Measurements from ENCODE around the gene CHAC1.

CHAC1 gene

DNA sequence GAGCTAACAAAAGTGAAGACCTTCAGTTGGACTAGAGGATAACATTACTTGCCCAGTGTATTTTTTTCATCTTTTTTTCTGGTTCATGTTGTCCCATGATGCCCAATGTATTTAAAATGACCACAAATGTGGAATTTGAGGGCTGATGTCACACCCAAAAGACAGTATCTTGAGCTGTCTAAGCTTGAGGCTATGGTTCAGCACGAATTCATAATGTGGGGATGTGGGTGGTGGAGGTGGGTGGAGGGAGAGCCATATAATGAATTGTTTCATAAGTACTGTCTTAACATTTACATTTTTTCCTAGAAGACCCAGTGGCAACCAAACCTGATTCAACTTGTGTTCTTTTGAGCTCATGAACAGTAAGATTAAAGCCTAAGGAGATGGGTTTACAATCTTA, 37.5 kb downstream of the CHAC1 start:
- no peak for DNase-seq

DNA sequence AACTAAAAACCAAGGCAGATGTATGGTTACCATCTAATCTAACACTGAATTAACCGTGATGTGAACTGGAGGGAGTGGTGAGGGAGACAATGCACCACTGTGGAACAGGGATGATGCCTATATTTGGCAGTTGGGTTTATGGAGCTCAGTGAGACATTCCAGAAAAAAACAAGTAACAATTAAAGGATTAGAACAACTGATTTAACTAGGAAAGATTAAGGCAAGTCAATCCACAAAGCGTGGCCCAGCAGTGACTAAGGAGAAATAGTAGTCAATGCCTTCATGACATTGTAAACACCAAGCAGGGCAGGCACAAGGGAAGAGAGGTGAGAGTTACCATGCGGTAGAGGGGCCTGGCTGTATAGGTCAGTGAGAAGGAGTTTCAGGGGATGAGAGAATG, 38.1 kb downstream of the CHAC1 start:
- DNase-seq: no peak

DNA sequence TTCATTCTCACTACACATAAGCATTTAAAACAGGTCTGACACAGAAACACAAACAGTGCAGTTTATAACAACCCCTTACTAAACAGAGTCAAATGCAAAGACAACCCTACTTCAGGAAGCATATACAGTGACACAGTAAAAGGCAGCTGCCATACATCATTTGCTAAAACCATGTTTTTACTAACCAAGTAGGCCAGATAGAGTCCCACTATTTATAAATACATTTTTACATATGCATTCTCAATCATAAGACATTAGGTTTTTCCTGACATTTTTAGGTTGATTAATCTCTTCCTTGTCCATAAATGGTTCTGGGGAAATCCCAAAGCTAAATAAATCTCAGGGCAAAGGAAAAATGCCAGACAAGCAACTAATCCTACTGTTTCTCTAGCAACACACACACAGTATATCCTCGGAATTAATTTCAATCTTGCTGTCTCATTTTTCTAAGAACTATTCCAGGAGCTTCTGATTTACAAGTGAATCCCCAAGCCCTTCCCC, 39.0 kb downstream of the CHAC1 start:
- DNase-seq: no peak

DNA sequence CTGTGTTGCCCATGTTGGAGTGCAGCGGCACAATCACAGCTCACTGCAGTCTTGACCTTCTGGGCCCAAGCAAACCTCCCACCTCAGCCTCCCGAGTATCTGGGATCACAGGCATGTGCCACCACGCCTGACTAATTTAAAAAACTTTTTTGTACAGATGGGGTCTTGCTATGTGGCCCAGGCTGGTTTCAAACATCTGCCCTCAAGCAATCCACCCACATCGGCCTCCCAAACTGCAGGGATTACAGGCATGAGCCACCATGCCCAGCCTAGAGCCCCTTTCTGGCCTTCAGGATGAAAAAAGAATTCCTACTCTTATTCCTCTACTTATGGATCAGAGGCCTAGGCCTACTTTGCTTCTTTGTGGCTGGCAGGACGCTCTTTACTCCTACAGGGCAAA, 39.6 kb downstream of the CHAC1 start:
- no peak for DNase-seq

DNA sequence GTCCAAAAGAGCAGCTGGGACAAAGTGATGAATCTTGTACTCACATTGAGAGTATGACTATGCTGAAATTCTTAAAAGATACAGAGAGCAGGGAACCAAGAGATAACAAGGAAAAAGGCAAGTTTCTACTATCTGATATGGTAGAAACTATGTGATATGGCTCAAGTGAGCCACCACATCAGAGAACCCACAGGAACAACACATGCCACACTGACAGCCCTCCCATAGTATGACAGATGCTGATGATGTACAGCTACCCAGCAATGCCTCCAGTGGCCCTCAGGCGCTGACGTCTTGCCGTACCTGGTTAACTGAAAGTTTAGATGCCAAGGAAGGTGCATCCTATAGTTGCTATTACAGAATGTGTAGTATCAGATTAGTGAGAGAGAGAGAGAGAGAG, 42.4 kb downstream of the CHAC1 start:
- no peak for DNase-seq

DNA sequence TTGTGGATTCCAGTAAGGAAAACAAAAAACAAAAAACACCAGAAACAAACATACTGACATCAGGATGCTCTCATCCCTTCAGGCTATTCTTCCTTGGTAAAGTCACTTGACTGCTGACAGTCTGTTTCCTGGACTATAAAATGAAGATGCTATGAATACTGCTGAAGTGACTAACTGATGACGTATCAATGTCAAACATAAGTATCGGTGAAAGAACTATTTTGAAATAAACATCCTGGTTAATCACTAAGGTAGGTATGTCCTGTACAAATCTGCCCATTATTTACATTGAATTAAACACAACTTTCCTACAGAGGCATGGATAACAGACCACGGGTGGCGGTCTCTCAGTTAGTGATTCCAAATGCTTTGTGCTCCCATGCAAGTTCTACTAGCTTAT, 45.9 kb downstream of the CHAC1 start:
- no peak for DNase-seq

DNA sequence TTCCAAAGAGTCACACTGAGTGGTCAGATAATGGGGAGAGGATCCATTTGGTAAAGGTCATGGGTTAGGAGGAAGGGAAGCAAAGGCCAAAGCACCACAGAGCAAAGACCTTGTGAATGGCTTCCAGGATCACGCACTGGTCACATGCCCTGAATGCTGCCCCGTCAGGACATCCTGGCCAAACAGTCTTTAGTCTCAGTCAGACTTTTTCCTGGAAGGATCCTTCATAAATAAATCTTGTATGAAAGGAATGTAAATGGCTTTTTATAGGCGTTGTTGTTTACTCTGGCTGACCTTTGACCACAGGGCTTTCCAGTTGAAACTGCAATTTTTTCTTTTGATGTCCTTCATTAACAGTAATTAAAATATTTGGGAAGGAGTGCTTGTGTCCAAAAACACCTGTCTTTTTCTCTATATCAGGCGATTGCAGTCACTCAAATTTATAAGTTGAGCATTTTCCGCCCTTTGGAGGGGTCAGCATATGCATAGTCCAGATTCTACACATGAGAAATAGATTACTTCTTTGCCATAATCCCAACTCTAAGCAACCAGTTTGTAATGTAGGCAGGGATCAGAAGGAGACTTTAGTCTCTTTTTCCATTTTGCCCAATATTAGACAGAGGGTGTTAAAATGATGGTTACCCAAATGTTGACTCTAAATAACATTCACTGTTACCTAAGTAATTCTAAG, 48.4 kb downstream of the CHAC1 start:
- no peak for DNase-seq

DNA sequence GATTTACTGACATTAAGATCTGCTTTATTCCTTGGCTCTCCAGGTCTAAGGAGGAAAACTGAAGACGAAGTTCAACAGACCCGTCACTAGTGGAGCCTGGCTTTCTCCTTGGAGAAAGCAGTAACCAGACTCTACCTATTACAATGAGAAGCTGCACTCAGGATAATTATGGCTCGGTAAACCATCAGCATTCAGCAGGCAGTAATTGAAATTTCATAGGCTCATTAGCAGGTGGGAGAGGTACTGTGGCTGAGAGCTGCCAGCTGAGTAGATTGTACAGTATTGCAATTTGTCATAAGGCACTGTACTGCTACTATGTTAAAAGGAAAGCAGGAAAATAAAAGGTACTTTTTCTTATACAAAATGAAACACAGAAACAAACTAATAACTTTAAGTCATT, 51.2 kb downstream of the CHAC1 start:
- no peak for DNase-seq

Measured in NCI-H2227 treated with DMSO at 0.1 percent for 48 hours (cell line).